PC-9 (cell line): ENCODE measurements around the gene ATP8B3. TPM values are rescaled to one million over a fixed set of nuclear protein-coding genes. Genes with fewer than 3 reads are reported as not detected.

Experiments
- BruUV-seq: library from RNA; stranded (reverse); fragments of 400-500 nt; replicated peaks from 2 replicates; lab custom pipeline; 2021; lab: Mats Ljungman, UMichigan
- CTCF ChIA-PET: fragments of 300-600 bp; sonication (Branson Sonifier 250); formaldehyde crosslinking; loops from one replicate; lab custom pipeline; 2022; ENCODE audit warnings: antibody characterized with exemption; lab: Charles Lee
- POLR2A ChIA-PET: fragments of 300-600 bp; sonication (Branson Sonifier 250); formaldehyde crosslinking; loops from one replicate; lab custom pipeline; 2022; ENCODE audit warnings: antibody characterized with exemption; ENCODE audit not compliant: unreplicated experiment; lab: Charles Lee
- DNase-seq, 2 experiments: peaks; one replicate each; pipeline versions ENCODE4 v3.0.0 to v3.0.0-alpha.2; 2015 to 2022; ENCODE audit warnings: mixed read lengths in 1 of 2
- H2AFZ ChIP-seq: fragments of 200-600 bp; sonication (generic); 2 replicates; pipeline ENCODE4 v1.8.1; 2017; ENCODE audit warnings: antibody characterized with exemption
- H3F3A ChIP-seq: fragments of 200-600 bp; sonication (generic); 2 replicates; pipeline ENCODE4 v1.8.1; 2017; ENCODE audit warnings: antibody characterized with exemption, mild to moderate bottlenecking, low read depth; ENCODE audit not compliant: insufficient read depth
- H3K27ac ChIP-seq: fragments of 200-600 bp; sonication (generic); 2 replicates; pipeline ENCODE4 v1.6.1; 2016; ENCODE audit warnings: mixed run types
- H3K27me3 ChIP-seq: fragments of 200-600 bp; sonication (generic); 2 replicates; pipeline ENCODE4 v1.6.1; 2016; ENCODE audit warnings: low read depth, mixed run types; ENCODE audit not compliant: insufficient read depth
- H3K36me3 ChIP-seq: fragments of 200-600 bp; sonication (generic); 2 replicates; pipeline ENCODE4 v1.6.1; 2016; ENCODE audit warnings: low read depth, mixed run types
- H3K4me1 ChIP-seq: fragments of 200-600 bp; sonication (generic); replicated peaks from 2 replicates; pipeline ENCODE4 v1.6.1; 2016; ENCODE audit warnings: mixed run types; ENCODE audit not compliant: insufficient read depth
- H3K4me2 ChIP-seq: fragments of 200-600 bp; sonication (generic); 2 replicates; pipeline ENCODE4 v1.6.1; 2017; ENCODE audit warnings: mixed run types
- H3K4me3 ChIP-seq: fragments of 200-600 bp; sonication (generic); 2 replicates; pipeline ENCODE4 v1.6.1; 2016; ENCODE audit warnings: mixed run types
- H3K79me2 ChIP-seq: fragments of 200-600 bp; sonication (generic); 2 replicates; pipeline ENCODE4 v1.6.1; 2017; ENCODE audit warnings: low read depth, mixed run types
- H3K9me2 ChIP-seq: fragments of 200-600 bp; sonication (generic); 2 replicates; pipeline ENCODE4 v1.8.1; 2017; ENCODE audit warnings: mild to moderate bottlenecking; ENCODE audit not compliant: insufficient read depth
- H3K9me3 ChIP-seq: fragments of 200-600 bp; sonication (generic); 2 replicates; pipeline ENCODE4 v1.8.1; 2016; ENCODE audit warnings: low read depth; ENCODE audit not compliant: insufficient read depth
- H4K20me1 ChIP-seq: fragments of 200-600 bp; sonication (generic); 2 replicates; pipeline ENCODE4 v1.8.1; 2017; ENCODE audit not compliant: insufficient read depth
- CTCF ChIP-seq: fragments of 200-600 bp; sonication (generic); conservative IDR thresholded peaks from 2 replicates; pipeline ENCODE4 v1.6.1; 2017; ENCODE audit warnings: mixed run types, antibody characterized with exemption, mild to moderate bottlenecking, moderate library complexity
- EZH2 ChIP-seq: fragments of 200-600 bp; sonication (generic); IDR thresholded peaks from 2 replicates; pipeline ENCODE4 v1.8.0; 2017; ENCODE audit warnings: antibody characterized with exemption, low read depth
- intact Hi-C: fragments of 100-400 bp; cut with micrococcal nuclease; formaldehyde crosslinking; loops from one replicate; pipeline ENCODE4 v1.10.0; 2022; ENCODE audit not compliant: unreplicated experiment
- total RNA-seq: library from RNA; stranded (reverse); gene quantifications from 2 replicates; pipeline ENCODE4 v1.2.3, GENCODE V29; 2021

The ATP8B3 gene
- total RNA-seq, 1 experiment from 2014 or later, result 8.3 TPM

DNA sequence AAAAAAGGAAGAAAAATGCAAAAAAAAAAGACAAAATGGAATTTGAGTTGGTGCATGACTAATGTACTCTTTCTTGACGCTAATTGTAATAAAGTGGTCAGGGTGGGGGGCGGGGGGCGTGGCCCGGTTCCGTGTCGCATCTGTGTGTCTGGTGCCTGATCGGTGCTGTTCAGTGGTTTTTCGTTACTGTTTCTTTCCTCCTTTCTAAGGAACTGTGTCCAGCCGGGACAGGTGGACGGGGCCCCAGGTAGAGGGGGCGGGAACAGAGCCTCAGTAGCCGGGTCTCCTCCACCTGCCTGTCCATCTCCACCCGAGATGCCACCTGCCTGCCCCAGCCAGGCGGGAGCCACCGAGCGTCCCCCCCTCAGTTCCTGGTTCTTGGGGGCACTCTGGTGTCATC is 32.5 kb downstream of the ATP8B3 start:
- Histone ChIP-seq H3K4me3 (no peak overlapping the region), H3K27me3 (0 out of 2 replicates have a peak, but pooled peaks cover 8% of the 10 kb centered on the region), H3K4me2 (no peak overlapping the region), H3F3A (no peaks in the 10 kb centered on the region), H3K36me3 (no peaks in the 10 kb centered on the region), H2AFZ (no peak overlapping the region), H3K79me2 (no peaks in the 10 kb centered on the region), H3K9me3 (no peaks in the 10 kb centered on the region; the same call in 1 of the 2 replicates), H3K9me2 (no peaks in the 10 kb centered on the region), H3K4me1 (no peaks in the 10 kb centered on the region), H4K20me1 (no peaks in the 10 kb centered on the region), H3K27ac (no peak overlapping the region)
- CTCF ChIA-PET, result no interaction called here
- intact Hi-C loops, result no loop called here
- no peak for DNase-seq
- BruUV-seq, result no TSS peak
- TF ChIP-seq CTCF (no peak), EZH2 (no peak)
- POLR2A ChIA-PET, result no interaction called here

- H3F3A ChIP-seq, result peaks cover 5% of the 10 kb centered on the region; the same call in 1 of the 2 replicates
- no peaks in the 10 kb centered on the region for H4K20me1 ChIP-seq
- BruUV-seq, result no TSS peak
- no peak overlapping the region for H2AFZ ChIP-seq
- no peaks in the 10 kb centered on the region for H3K27me3 ChIP-seq
- TF ChIP-seq CTCF (no peak), EZH2 (no peak)
- no peak overlapping the region for H3K4me2 ChIP-seq
- H3K79me2 ChIP-seq, result no peaks in the 10 kb centered on the region
- H3K4me3 ChIP-seq, result no peak overlapping the region
- no peak for DNase-seq
- H3K9me3 ChIP-seq, result no peaks in the 10 kb centered on the region; the same call in 1 of the 2 replicates
- no peaks in the 10 kb centered on the region for H3K36me3 ChIP-seq
- intact Hi-C loops, result no loop called here
- no peaks in the 10 kb centered on the region for H3K4me1 ChIP-seq
- no peak overlapping the region for H3K27ac ChIP-seq
- ChIA-PET CTCF (no interaction called here), POLR2A (interaction anchor here (0.7 kb wide), 1 partner anchor 226 kb away, joined by 51 read pairs; no protein-coding TSS in a partner anchor)
- no peaks in the 10 kb centered on the region for H3K9me2 ChIP-seq
Observed at GRCh38 chr19:1777149-1777548, 34.9 kb downstream of the ATP8B3 start.

DNA sequence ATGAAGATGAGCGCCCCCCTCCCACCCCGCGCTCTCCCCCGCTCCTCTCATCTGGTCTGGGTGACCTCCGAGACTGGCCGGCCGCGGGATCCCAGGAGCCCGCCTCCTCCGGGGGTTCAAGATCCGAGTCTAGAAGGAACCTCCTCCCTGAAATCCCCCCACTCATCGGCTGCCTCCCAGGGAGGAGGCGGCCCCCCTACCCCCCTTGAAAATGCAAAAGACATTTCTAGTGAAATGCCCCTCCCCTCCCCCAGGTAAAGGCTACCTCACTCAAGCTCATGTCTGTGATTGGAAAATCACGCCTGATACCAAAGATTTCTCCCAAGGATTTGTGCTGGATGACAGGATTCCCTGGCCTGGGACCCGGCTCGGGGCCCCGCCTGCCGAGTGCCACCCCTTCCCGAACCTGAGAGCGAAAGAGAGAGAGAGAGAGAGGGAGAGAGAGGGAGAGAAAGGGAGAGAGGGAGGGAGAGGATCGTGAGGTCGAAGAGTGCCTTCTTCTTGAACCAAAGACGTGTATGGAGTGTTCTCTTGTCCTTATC is 35.4 kb downstream of the ATP8B3 start:
- H3K9me3 ChIP-seq, result no peaks in the 10 kb centered on the region
- H3K36me3 ChIP-seq, result no peaks in the 10 kb centered on the region
- no peaks in the 10 kb centered on the region for H4K20me1 ChIP-seq
- H3F3A ChIP-seq, result peaks cover 5% of the 10 kb centered on the region; the same call in 1 of the 2 replicates
- H3K4me1 ChIP-seq, result no peaks in the 10 kb centered on the region
- no TSS peak for BruUV-seq
- no peaks in the 10 kb centered on the region for H3K9me2 ChIP-seq
- H3K27ac ChIP-seq, result no peak overlapping the region
- ChIA-PET CTCF (no interaction called here), POLR2A (no interaction called here)
- no peak overlapping the region for H2AFZ ChIP-seq
- H3K27me3 ChIP-seq, result no peaks in the 10 kb centered on the region
- TF ChIP-seq CTCF (no peak), EZH2 (no peak)
- no peak for DNase-seq
- no peaks in the 10 kb centered on the region for H3K79me2 ChIP-seq
- H3K4me2 ChIP-seq, result no peak overlapping the region
- intact Hi-C loops, result no loop called here
- H3K4me3 ChIP-seq, result no peak overlapping the region
